Upper lobe of left lung (tissue), 6 donors: ENCODE results near the gene PPP1R12C. TPM values are rescaled to one million over a fixed set of nuclear protein-coding genes. Genes with fewer than 3 reads are reported as not detected.

Experiments
- ATAC-seq, 2 donors: fragments of 200-7000 bp; cut with Tn5 transposase; one replicate each; pipeline ENCODE4 v1.9.1; 2022; ENCODE audit warnings: mild to moderate bottlenecking in 2 of 2, moderate library complexity in 2 of 2; ENCODE audit not compliant: low FRiP score in 2 of 2
- DNase-seq, 2 donors: peaks; one replicate each; pipeline ENCODE4 v3.0.0-alpha.2; 2019 to 2020
- H3K27ac ChIP-seq, 4 donors: fragments of 200-600 bp; sonication (generic); one replicate each; pipeline ENCODE4 v1.5.1; 2016 to 2019
- H3K27me3 ChIP-seq, 4 donors: fragments of 200-600 bp; sonication (generic); one replicate each; pipeline ENCODE4 v1.5.1; 2017 to 2019
- H3K36me3 ChIP-seq, 4 donors: fragments of 200-600 bp; sonication (generic); one replicate each; pipeline ENCODE4 v1.5.1; 2016 to 2019
- H3K4me1 ChIP-seq, 4 donors: fragments of 200-600 bp; sonication (generic); one replicate each; pipeline ENCODE4 v1.5.1; 2018 to 2019
- H3K4me3 ChIP-seq, 4 donors: fragments of 200-600 bp; sonication (generic); one replicate each; pipeline ENCODE4 v1.5.1; 2017 to 2019; ENCODE audit warnings: mild to moderate bottlenecking in 2 of 4, moderate library complexity in 1 of 4
- H3K9me3 ChIP-seq, 4 donors: fragments of 200-600 bp; sonication (generic); one replicate each; pipeline ENCODE4 v1.5.1; 2018 to 2019
- EP300 ChIP-seq, 4 donors: sonication (generic); formaldehyde crosslinking; IDR thresholded peaks; one replicate each; pipeline ENCODE4 v1.5.1; 2017; ENCODE audit warnings: antibody characterized with exemption in 4 of 4, control low read depth in 2 of 4
- POLR2A ChIP-seq, 4 donors: fragments of 450-650 bp; IDR thresholded peaks; one replicate each; pipeline ENCODE4 v1.5.1; 2016 to 2017; ENCODE audit warnings: antibody characterized with exemption in 4 of 4, mild to moderate bottlenecking in 2 of 4
- POLR2AphosphoS5 ChIP-seq, 2 donors: sonication (generic); formaldehyde crosslinking; IDR thresholded peaks; one replicate each; pipeline ENCODE4 v1.5.1; 2017; ENCODE audit warnings: antibody characterized with exemption in 2 of 2
- WGBS, 2 donors: methylation state at CpG; one replicate each; pipeline ENCODE4 v1.1.5; 2017 to 2018; 5-methylcytosine and 5-hydroxymethylcytosine counted together
- total RNA-seq, 6 donors: library from RNA; depleted of rRNA in 4 of 6; stranded (reverse); fragments of >200 nt in 4 of 6; gene quantifications; one replicate each; pipeline versions ENCODE4 v1.1.0 to v1.2.1, GENCODE V29; 2016 to 2021
- TF ChIP-seq, protein P1 (sequence below), 6 experiments: fragments of 450-650 bp in 4 of 6; fragments of 200-600 bp in 2 of 6; sonication (generic) in 2 of 6; IDR thresholded peaks; one replicate each; pipeline ENCODE4 v1.5.1; 2016 to 2019; ENCODE audit warnings: antibody characterized with exemption in 6 of 6
- donor health status: DM: no; HTN: no; CAD: no; lungs with moderate emphysema.
- donor health status: DM: no; HTN: yes; CAD: no; lungs with severe emphysema.

PPP1R12C gene
- total RNA-seq, 6 donors from 2014 or later: 99.6 to 369 (median 158) TPM

DNA sequence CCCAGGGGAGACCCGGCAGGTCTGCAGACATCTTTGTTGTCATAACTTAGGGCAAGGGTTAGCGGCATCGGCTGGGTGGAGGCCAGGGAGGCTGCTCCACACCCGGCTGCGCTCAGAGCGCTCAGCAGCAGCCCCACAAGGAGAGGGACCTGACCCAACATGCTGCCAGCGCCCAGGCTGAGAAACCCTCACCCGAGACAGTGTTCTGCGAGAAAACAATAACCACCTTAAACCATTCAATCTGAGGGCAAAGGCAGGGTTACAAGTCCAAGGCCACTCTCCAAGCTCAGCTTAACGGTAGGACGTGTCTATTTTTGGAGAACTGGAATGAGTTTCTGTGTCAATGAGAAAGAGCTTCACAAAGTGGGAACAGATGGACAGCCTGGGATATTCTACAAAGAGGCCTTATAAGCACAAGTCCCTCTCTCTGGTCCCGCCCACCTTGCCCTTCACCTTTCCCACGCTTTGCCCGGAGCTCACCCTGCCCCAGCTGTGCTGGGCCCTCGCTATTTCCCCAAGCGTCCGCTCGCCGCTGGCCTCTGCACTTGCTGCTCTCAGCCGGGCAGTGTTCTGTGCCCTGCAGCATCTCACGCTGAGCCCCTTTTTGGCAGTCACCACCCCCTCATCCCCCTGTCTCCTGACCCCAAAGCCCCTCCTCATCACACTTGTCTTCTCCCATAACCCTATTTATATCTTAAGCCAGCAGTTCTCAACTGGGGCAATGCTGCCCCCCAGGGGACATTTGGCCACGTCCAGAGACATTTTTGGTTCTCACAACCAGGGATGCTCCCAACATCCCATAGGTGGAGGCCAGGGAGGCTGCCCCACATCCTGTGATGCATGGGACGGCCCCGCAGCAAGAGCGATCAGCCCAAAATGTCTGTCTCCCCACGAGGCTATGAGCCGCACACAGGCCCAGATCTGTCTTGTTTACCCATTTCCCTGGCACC, 17.6 kb downstream of the PPP1R12C start:
- TF ChIP-seq, protein P1, sequence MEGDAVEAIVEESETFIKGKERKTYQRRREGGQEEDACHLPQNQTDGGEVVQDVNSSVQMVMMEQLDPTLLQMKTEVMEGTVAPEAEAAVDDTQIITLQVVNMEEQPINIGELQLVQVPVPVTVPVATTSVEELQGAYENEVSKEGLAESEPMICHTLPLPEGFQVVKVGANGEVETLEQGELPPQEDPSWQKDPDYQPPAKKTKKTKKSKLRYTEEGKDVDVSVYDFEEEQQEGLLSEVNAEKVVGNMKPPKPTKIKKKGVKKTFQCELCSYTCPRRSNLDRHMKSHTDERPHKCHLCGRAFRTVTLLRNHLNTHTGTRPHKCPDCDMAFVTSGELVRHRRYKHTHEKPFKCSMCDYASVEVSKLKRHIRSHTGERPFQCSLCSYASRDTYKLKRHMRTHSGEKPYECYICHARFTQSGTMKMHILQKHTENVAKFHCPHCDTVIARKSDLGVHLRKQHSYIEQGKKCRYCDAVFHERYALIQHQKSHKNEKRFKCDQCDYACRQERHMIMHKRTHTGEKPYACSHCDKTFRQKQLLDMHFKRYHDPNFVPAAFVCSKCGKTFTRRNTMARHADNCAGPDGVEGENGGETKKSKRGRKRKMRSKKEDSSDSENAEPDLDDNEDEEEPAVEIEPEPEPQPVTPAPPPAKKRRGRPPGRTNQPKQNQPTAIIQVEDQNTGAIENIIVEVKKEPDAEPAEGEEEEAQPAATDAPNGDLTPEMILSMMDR (IDR thresholded peaks at IDR 0.05): no peak
- TF ChIP-seq EP300 (IDR thresholded peaks at IDR 0.05) (no peak), POLR2AphosphoS5 (IDR thresholded peaks at IDR 0.05) (no peak), POLR2A (IDR thresholded peaks at IDR 0.05) (no peak)
- Histone ChIP-seq H3K36me3 (peaks cover 11 to 70% (median 66%) of the 10 kb centered on the region in 4 donors), H3K4me1 (peaks cover 0 to 11% (median 0%) of the 10 kb centered on the region in 4 donors), H3K9me3 (peaks cover 0 to 4% (median 0%) of the 10 kb centered on the region in 4 donors), H3K27me3 (no peaks in the 10 kb centered on the region), H3K27ac (peak overlapping the region in 1 of 4 donors; percentile 21), H3K4me3 (no peak overlapping the region)
- WGBS, 2 donors: 87% methylated on average over 22 to 27 of the region's 27 CpGs
- ATAC-seq (no peak), DNase-seq (peak in 1 of 2 donors; percentile 56)

- Histone ChIP-seq H3K4me1 (peaks cover 0 to 11% (median 0%) of the 10 kb centered on the region in 4 donors), H3K27ac (peak overlapping the region in 1 of 4 donors; percentile 21), H3K9me3 (peaks cover 0 to 4% (median 0%) of the 10 kb centered on the region in 4 donors), H3K36me3 (peaks cover 11 to 78% (median 73%) of the 10 kb centered on the region in 4 donors), H3K27me3 (no peaks in the 10 kb centered on the region), H3K4me3 (no peak overlapping the region)
- ATAC-seq (peak; percentile 20 to 38), DNase-seq (peak in 1 of 2 donors; percentile 83)
- WGBS, 2 donors: 78 to 90% methylated on average over 14 to 15 of the region's 27 CpGs
- no peak for TF ChIP-seq POLR2AphosphoS5 (IDR thresholded peaks at IDR 0.05)
- TF ChIP-seq, protein P1 (IDR thresholded peaks at IDR 0.05): no peak
- no peak for TF ChIP-seq POLR2A (IDR thresholded peaks at IDR 0.05)
Observed at GRCh38 chr19:55098716-55099556, 18.5 kb downstream of the PPP1R12C start.

- no peak for TF ChIP-seq EP300 (IDR thresholded peaks at IDR 0.05)
- TF ChIP-seq POLR2AphosphoS5 (IDR thresholded peaks at IDR 0.05): no peak
- no peak for TF ChIP-seq POLR2A (IDR thresholded peaks at IDR 0.05)
- TF ChIP-seq, protein P1 (IDR thresholded peaks at IDR 0.05): no peak
- Histone ChIP-seq H3K9me3 (peaks cover 0 to under 1% (median 0%) of the 10 kb centered on the region in 4 donors), H3K27me3 (no peaks in the 10 kb centered on the region), H3K4me3 (no peak overlapping the region), H3K36me3 (peaks cover 8 to 71% (median 67%) of the 10 kb centered on the region in 4 donors), H3K4me1 (peaks cover 0 to 11% (median 0%) of the 10 kb centered on the region in 4 donors), H3K27ac (no peak overlapping the region)
- DNase-seq (no peak), ATAC-seq (peak; percentile 5 to 37)
- WGBS, 2 donors: 83 to 93% methylated on average over 20 to 23 of the region's 23 CpGs
Observed at GRCh38 chr19:55097864-55098715, 19.3 kb downstream of the PPP1R12C start.

- no peak overlapping the region for H3K27ac ChIP-seq
- 86 to 95% methylated on average over 10 to 23 of the region's 23 CpGs for WGBS, 2 donors
- ATAC-seq (no peak), DNase-seq (peak in 1 of 2 donors; percentile 74)
- H3K27me3 ChIP-seq: no peaks in the 10 kb centered on the region
- TF ChIP-seq POLR2AphosphoS5 (IDR thresholded peaks at IDR 0.05) (no peak), EP300 (IDR thresholded peaks at IDR 0.05) (no peak), POLR2A (IDR thresholded peaks at IDR 0.05) (no peak)
- TF ChIP-seq, protein P1 (IDR thresholded peaks at IDR 0.05): no peak
- no peak overlapping the region for H3K4me3 ChIP-seq
- peaks cover 18 to 75% (median 67%) of the 10 kb centered on the region in 4 donors for H3K36me3 ChIP-seq
- H3K9me3 ChIP-seq: no peaks in the 10 kb centered on the region
- H3K4me1 ChIP-seq: peaks cover 0 to 11% (median 0%) of the 10 kb centered on the region in 4 donors
Observed at GRCh38 chr19:55096061-55096701, 21.3 kb downstream of the PPP1R12C start.
